GM18858 (cell line): ENCODE measurements around the gene PPP1R18.

Experiments used
- ATAC-seq: cut with Tn5 transposase; IDR thresholded peaks from one replicate; pipeline ENCODE4 v1.9.1; 2021; ENCODE audit not compliant: unreplicated experiment

PPP1R18 gene

GRCh38 chr6:30689022-30689865, 2.8 kb upstream of the PPP1R18 start:
- ATAC-seq = no peak

DNA sequence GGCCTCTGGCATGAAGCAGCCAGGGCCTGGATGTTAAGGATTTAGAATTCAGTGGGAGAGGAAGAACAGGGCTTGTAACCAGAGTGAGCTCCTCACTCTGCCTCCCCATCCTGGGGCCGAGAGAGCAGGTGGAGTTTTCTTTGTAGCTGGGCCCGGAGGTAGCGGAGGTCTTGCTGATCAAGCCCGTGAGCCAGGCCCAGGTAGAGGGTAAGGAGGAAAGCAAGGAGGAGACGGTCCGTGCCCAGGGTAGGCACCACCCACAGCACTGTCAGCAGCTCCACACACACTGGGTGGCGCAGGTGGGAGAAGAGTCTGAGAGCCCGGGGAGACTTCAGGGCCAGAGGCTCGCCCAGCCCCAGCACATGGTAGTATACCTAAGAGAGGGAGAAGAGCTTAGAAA, 2.1 kb upstream of the PPP1R18 start:
- ATAC-seq = no peak

DNA sequence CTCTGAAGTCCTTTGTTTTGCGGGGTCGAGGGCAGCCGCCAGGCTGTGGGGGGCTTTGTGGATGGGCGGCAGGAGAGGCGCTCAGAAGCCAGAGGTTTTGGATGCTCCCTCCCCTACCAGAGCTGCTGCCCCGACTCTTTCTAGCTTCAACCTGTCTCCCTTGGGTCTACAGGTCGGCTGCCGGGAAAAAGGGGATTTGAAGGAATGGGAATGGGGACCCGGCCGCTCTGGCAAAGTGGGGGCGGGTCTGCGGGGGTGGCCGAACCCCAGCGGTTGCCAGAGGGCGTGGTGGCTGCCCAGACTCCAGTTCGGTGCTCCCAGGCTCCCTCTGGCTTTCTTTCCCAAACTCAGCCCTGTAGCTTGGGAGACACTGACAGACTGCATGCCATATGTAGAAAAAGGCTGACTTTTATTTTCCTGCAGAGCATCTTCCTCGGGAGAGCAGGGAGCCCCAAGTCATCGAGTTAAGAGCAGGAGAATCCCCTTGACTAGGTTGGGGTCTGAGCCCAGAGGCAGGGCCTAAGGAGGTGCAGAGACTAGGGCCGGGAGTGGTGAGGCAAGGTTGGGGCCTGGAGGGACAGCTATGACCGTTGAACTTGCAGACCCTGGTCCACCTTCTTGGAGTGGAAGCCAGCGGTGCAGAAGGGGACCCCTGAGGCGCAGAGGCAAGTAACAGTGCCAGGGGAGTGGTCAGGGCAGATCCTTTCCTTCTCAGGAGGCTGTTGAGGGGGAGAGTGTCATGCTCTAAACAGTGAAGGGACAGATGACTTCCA, 1.4 kb upstream of the PPP1R18 start:
- ATAC-seq = no peak

- ATAC-seq = no peak
Measured at GRCh38 chr6:30686908-30687658, 638 bp upstream of the PPP1R18 start.

DNA sequence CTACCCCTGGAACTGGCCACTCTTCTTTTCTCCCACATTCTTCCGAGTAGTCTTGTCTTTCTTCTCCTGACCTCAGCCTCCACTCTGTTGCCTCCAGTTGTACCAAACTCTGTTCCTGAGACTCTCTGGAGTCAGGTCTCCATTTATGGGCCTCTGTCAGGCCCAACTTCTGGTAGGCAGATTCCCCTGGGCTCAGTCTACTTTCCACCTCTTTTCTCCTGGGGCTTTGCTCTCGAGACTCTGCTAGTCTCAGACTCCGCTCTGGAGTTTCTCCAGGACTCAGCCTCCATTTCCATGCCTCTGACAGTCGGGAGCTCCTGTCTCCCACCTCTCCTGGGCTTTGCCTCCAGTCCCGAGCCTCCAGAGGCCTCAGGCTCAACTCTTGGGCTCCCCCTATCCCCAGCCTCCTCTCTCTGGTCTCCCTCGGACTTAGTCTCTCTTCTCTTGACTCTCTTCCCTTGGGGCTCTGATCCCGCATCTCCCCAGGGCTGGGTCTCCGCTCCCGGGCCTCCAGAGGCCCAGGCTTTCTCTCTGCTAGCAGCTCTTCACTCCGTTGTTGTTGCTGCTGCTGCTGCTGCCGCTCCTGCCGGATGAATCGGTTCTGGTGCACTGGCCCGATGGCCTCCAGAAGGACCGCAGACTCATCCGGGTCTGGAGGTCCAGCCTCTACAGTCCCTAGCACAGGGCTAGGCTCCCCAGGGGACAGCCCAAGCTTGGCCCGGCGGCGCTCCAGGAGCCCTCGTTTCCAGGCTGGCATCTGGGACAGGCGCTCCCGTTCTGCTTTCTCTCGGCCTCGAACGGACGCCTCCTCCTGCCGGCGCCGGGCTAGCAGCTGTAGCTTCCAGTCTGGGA, 1.1 kb downstream of the PPP1R18 start:
- no peak for ATAC-seq

GRCh38 chr6:30684386-30685156, 1.9 kb downstream of the PPP1R18 start:
- no peak for ATAC-seq

DNA sequence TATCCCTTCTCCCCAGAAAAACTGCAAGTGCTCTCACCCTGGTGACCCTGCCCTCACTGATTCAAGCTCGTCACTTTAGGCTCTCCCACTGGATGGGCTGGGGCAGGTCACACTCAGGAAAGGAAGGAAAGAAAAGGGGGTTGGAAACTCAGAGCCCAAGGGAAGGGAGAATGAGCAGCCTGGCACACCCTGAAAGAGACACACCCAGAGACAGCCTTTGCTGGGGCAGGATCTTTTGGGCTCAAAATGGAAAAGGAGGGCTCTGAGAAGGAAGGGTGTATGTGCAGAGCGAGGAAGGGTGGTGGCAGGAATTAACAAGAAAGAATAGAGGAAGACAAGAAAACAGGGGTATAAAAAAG, 2.5 kb downstream of the PPP1R18 start:
- ATAC-seq = no peak

GRCh38 chr6:30683183-30683979, 3.1 kb downstream of the PPP1R18 start:
- ATAC-seq = no peak

GRCh38 chr6:30682143-30683117, 4.0 kb downstream of the PPP1R18 start:
- no peak for ATAC-seq

DNA sequence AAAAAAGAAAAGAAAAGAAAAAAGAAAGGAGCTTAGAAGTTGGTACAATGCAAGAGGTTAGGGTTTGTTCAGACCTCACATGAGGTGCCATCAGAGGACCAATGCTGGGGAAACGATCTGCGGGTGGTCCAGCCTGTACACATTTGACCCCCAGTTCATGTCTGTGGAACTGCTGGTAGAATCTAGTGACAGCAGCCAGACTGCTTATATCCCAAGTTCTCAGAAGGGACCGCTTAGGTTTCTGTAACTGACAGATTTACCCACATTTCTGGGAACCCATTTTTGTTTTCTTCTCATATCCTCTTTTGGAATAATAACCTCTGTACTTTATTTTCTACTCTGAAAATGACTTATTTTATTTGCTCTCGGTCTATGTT, 4.7 kb downstream of the PPP1R18 start:
- ATAC-seq = no peak

GRCh38 chr6:30679765-30680535, 6.5 kb downstream of the PPP1R18 start:
- ATAC-seq = no peak

DNA sequence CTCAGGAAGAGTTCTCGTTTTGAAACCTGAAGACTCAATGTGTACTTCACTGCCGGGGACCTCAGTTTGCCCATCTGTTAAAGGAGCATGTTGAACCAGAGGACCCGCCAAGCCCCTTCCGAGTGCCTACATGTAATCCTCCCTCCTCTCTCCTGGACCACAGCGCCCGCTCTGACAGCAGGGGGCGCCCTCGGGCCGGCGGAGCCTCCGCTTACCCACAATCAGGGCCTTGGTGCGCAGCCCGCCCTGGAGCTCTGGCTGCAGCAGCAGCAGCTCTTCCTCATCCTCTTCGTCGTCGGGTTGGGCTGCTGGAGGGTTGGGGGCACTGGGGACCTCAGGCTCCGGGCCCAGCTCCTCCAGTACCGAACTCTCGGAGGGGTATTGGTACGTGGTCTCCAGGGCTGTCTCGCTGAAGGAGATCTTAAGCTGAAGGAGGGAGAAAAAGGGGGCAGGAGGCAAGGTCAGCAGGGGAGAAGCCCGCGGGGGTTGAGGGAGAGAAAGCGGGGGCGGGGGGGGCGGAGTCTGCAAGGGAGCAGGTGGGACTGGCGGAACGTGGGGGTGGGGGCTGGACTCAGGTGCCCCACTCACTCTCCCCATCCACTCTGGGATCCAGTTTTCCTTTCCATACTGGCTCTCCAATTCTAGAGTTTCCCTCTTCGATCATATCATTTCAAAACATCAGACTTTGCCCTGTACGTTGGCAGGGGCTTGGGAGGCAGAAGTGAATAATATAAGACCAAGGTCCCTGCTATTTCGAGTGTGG, 7.3 kb downstream of the PPP1R18 start:
- no peak for ATAC-seq

GRCh38 chr6:30676660-30677285, 9.7 kb downstream of the PPP1R18 start:
- no peak for ATAC-seq

DNA sequence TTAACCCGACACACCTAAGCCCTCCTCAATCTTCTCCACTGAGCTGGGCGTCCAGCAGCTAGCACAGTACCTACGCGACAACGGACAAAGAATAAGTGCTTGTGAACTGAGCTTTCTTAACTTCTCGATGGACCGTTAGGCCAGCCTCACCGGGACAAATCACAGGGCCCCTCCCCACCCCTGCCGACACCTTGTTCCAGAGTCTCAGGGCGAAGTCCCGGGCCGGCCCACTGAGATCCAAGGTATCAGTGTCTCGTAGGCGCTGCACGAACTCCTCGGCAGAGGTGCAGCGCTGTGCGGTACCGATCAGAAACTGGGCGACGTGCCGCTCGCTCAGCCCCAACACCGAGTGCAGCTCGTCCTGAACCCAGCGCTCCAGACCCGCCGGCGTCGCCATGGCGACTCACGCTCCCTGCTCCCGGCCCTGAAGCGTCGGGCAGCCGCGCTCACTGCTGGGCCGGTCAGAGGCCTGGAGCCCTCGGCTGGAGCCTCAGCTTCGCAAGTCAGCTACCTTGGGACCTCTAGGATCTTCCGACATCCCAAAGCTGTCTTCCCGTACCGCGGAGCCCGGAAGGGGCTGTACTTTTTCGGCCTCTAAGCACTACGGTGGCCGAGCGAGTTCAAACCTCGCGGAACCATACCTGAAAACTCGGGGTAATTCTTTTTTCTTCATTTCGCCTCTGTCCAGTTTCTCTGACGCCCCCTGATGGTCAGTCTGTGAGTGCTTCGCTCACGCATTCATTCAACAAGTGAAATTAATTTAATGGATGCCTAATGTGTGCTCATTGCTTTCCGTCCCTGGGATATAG, 13.8 kb downstream of the PPP1R18 start, which contains the start of gene DHX16:
Gene DHX16, minus strand, starts transcription at position 562 of the 809 bp plus-strand sequence. Its CDS starts 165 bp downstream, at position 397.
- ATAC-seq = no peak
